Prostate gland (tissue), 2 donors: ENCODE measurements around the gene NEDD4. TPM values are rescaled to one million over a fixed set of nuclear protein-coding genes. Genes with fewer than 3 reads are reported as not detected.

Source experiments
- DNase-seq: peaks from one replicate; pipeline ENCODE4 v3.0.0-alpha.2; 2019; ENCODE audit warnings: low spot score
- H3K27ac ChIP-seq, 2 donors: fragments of 200-600 bp; sonication (generic); 2 replicates each; pipeline ENCODE4 v1.5.1; 2017 to 2019
- H3K27me3 ChIP-seq: fragments of 200-600 bp; sonication (generic); replicated peaks from 2 replicates; pipeline ENCODE4 v1.5.1; 2019; ENCODE audit not compliant: insufficient read depth
- H3K36me3 ChIP-seq, 2 donors: fragments of 200-600 bp; sonication (generic); 1 replicate in 1 of 2; 2 replicates in 1 of 2; pipeline versions ENCODE4 v1.5.1 to v1.8.1; 2017 to 2019
- H3K4me1 ChIP-seq: fragments of 200-600 bp; sonication (generic); replicated peaks from 2 replicates; pipeline ENCODE4 v1.5.1; 2019
- H3K4me3 ChIP-seq, 2 donors: fragments of 200-600 bp; sonication (generic); 2 replicates each; pipeline ENCODE4 v1.5.1; 2017 to 2019
- H3K9me3 ChIP-seq: fragments of 200-600 bp; sonication (generic); 2 replicates; pipeline ENCODE4 v1.5.1; 2017
- POLR2A ChIP-seq: fragments of 450-650 bp; IDR thresholded peaks from one replicate; pipeline ENCODE4 v1.6.1; 2016; ENCODE audit warnings: antibody characterized with exemption, mild to moderate bottlenecking
- POLR2AphosphoS5 ChIP-seq: sonication (generic); formaldehyde crosslinking; IDR thresholded peaks from one replicate; pipeline ENCODE4 v1.6.1; 2017; ENCODE audit warnings: antibody characterized with exemption
- WGBS: methylation state at CpG from one replicate; pipeline ENCODE4 v1.1.5; 2018; 5-methylcytosine and 5-hydroxymethylcytosine counted together
- intact Hi-C: fragments of 100-400 bp; cut with DNase I; formaldehyde crosslinking; loops from one replicate; pipeline ENCODE4 v1.14.2; 2022
- total RNA-seq, 2 donors: library from RNA; depleted of rRNA; stranded (reverse); fragments of >200 nt; gene quantifications; one replicate each; pipeline ENCODE4 v1.1.0, GENCODE V29; 2016
- TF ChIP-seq, protein P1 (sequence below), 4 experiments: fragments of 200-600 bp in 2 of 4; fragments of 450-650 bp in 2 of 4; sonication (generic) in 2 of 4; IDR thresholded peaks; 1 replicate in 3 of 4; 2 replicates in 1 of 4; pipeline ENCODE4 v1.5.1; 2016 to 2019; ENCODE audit warnings: antibody characterized with exemption in 4 of 4, mild to moderate bottlenecking in 2 of 4, moderate library complexity in 2 of 4

NEDD4 gene
- total RNA-seq, 2 donors from 2014 or later = 9.5 to 14.8 TPM

DNA sequence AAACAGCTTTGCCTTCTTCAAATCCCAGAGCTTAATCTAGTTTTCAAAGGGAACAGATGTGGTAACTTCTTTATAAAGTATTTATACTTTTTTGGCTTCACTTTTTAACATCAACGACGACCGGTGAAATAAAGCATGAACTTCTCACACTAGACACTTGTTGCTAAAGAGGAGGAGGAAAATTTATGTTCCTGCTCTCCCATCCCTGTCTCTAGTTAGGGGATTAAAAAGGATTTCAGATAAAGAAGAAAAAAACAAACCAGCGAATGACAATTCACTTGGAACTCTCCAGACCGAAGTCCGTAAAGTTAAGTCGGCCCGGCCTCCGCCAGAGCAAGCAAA lies 672 bp downstream of the NEDD4 start:
- Histone ChIP-seq H3K9me3 (no peaks in the 10 kb centered on the region), H3K4me1 (no peaks in the 10 kb centered on the region), H3K27ac (peak overlapping the region; percentile 89 to 93), H3K27me3 (no peaks in the 10 kb centered on the region), H3K4me3 (peak overlapping the region; percentile 75 to 93), H3K36me3 (no peaks in the 10 kb centered on the region)
- TF ChIP-seq POLR2AphosphoS5 (no peak), POLR2A (no peak)
- TF ChIP-seq, protein P1, sequence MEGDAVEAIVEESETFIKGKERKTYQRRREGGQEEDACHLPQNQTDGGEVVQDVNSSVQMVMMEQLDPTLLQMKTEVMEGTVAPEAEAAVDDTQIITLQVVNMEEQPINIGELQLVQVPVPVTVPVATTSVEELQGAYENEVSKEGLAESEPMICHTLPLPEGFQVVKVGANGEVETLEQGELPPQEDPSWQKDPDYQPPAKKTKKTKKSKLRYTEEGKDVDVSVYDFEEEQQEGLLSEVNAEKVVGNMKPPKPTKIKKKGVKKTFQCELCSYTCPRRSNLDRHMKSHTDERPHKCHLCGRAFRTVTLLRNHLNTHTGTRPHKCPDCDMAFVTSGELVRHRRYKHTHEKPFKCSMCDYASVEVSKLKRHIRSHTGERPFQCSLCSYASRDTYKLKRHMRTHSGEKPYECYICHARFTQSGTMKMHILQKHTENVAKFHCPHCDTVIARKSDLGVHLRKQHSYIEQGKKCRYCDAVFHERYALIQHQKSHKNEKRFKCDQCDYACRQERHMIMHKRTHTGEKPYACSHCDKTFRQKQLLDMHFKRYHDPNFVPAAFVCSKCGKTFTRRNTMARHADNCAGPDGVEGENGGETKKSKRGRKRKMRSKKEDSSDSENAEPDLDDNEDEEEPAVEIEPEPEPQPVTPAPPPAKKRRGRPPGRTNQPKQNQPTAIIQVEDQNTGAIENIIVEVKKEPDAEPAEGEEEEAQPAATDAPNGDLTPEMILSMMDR (IDR thresholded peaks at IDR 0.05) = no peak
- no peak for DNase-seq
- WGBS = 2% methylated on average over 9 of the region's 9 CpGs
- intact Hi-C loops = loop anchor here (5.0 to 10.0 kb wide), 3 partner anchors 60 to 255 kb away; no protein-coding TSS in a partner anchor

DNA sequence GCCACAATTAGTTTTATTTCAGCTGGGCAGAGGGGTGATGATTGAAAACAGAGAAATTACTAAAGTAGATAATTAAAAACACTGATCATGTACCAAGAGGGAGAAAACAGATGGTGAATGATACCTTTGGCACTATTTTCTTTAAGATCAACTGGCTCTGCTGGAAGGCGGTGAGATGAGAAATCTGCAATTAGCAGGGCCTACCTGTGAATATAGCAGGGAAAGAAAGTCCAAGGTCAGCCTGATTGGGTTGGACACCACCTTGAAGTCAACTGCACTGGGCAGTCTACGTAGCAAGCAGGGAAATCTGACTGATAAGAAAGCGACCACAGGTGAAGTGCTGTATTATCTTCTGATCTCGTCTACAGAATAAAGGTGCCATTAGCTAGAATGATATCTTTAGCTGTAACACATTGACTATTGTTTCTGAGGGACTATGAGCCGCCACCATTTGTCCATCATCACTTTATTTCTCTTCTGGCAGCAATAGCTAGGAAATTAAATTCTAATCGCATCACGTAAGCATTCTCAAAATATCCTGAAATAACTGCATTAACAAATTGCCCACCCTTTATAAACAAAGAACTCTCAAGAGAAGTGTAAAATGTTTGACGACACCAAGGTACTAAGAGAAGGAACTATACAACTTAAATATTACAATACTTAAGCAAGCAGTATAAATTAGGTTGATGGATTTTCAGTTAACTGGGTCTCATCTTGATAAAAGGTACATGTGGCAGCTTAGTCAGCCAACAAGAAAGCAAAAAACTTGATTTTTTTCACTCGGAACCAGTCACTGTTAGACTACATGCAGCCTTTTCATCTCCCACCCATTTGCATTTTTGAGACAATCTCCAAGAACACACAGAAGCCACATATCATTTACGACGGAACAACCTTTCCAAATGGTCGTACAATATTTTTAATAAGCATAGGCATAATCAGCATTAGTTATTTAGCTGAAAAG lies 1.3 kb downstream of the NEDD4 start:
- Histone ChIP-seq H3K9me3 (no peaks in the 10 kb centered on the region), H3K27me3 (no peaks in the 10 kb centered on the region), H3K27ac (peak overlapping the region; percentile 89 to 93), H3K4me3 (peak overlapping the region; percentile 75 to 93), H3K4me1 (no peaks in the 10 kb centered on the region), H3K36me3 (no peaks in the 10 kb centered on the region)
- intact Hi-C loops = loop anchor here (5.0 to 10.0 kb wide), 3 partner anchors 60 to 255 kb away; no protein-coding TSS in a partner anchor
- TF ChIP-seq, protein P1 (IDR thresholded peaks at IDR 0.05) = no peak
- TF ChIP-seq POLR2AphosphoS5 (no peak), POLR2A (no peak)
- 52% methylated on average over 12 of the region's 12 CpGs for WGBS
- DNase-seq = no peak

DNA sequence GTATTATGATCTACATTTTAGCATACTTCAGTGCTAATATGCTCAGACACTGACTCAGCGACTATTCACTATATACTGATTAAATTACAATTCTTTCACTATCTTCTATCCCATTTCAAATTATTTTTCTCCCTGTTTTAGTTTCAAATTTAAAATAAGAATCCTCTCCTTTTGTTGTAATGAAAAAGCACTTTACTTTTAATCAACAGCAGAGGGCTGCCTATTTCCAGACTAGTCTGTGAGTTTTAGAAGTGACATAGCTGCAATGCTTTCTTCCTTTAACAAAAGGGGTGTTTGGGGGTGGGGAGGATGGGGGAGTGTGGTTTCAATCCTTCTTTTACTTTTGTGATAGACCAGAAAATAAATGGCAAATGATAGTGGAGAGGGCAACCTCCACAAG lies 2.4 kb downstream of the NEDD4 start:
- Histone ChIP-seq H3K4me1 (no peaks in the 10 kb centered on the region), H3K27me3 (no peaks in the 10 kb centered on the region), H3K36me3 (no peaks in the 10 kb centered on the region), H3K27ac (no peak overlapping the region), H3K9me3 (no peaks in the 10 kb centered on the region), H3K4me3 (no peak overlapping the region)
- intact Hi-C loops = loop anchor here (5.0 to 10.0 kb wide), 3 partner anchors 61 to 256 kb away; no protein-coding TSS in a partner anchor
- WGBS = 93% methylated on average over 1 of the region's 1 CpG
- TF ChIP-seq, protein P1 (IDR thresholded peaks at IDR 0.05) = no peak
- TF ChIP-seq POLR2A = no peak
- TF ChIP-seq POLR2AphosphoS5 = no peak
- DNase-seq = no peak

DNA sequence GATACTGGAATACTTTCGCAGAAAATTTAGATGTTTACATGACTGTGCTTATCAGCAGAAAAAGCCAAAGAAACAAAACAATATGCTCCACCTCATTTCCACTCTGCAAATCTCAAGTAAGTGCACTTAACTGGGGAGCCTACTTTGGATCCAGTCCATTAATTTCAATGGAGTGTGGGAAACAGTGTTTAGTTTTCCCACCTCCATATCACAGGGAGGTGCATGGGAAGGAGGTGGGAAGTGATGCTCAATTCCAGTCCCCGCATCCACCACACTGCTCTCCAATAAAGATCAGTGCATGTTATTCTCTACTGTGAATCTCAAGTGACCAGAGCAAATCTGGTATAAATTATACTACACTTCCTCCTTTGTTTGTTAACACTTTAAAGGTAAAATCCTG lies 2.9 kb downstream of the NEDD4 start:
- H3K36me3 ChIP-seq = no peaks in the 10 kb centered on the region
- no peaks in the 10 kb centered on the region for H3K9me3 ChIP-seq
- no peak overlapping the region for H3K27ac ChIP-seq
- TF ChIP-seq POLR2A (no peak), POLR2AphosphoS5 (no peak)
- TF ChIP-seq, protein P1 (IDR thresholded peaks at IDR 0.05) = no peak
- DNase-seq = no peak
- 91% methylated on average over 2 of the region's 2 CpGs for WGBS
- H3K4me1 ChIP-seq = no peaks in the 10 kb centered on the region
- H3K4me3 ChIP-seq = no peak overlapping the region
- intact Hi-C loops = loop anchor here (5.0 to 10.0 kb wide), 3 partner anchors 62 to 257 kb away; no protein-coding TSS in a partner anchor
- H3K27me3 ChIP-seq = no peaks in the 10 kb centered on the region

DNA sequence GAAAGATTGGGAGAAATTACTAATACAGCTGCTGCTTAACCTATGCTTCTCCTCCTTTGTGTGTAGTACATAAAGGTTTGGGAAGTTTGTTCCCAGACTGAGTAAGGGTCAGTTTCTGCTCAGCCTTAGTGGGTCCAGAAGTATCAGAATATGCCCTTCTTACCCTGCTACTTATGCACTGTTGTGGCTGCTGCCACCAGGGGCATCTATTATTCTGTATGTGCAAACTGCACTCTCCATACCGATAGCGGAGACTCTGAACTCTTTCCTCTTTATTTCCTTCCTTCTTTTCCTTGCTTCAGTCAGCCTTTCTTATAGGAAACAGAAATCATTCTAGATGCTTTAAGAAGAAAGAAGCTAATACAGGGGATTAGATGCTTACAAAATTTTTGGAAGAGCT lies 4.0 kb downstream of the NEDD4 start:
- H3K27me3 ChIP-seq = no peaks in the 10 kb centered on the region
- DNase-seq = no peak
- 79% methylated on average over 2 of the region's 2 CpGs for WGBS
- TF ChIP-seq POLR2AphosphoS5 (no peak), POLR2A (no peak)
- TF ChIP-seq, protein P1 (IDR thresholded peaks at IDR 0.05) = no peak
- no peaks in the 10 kb centered on the region for H3K36me3 ChIP-seq
- H3K4me3 ChIP-seq = no peak overlapping the region
- H3K27ac ChIP-seq = no peak overlapping the region
- intact Hi-C loops = no loop called here
- H3K4me1 ChIP-seq = no peaks in the 10 kb centered on the region
- no peaks in the 10 kb centered on the region for H3K9me3 ChIP-seq
